ENCODE measurements around the gene SOX9.

- TF ChIP-seq ZNF274 (IDR thresholded peaks at IDR 0.05; ENCODE audit: low read depth, low read length) = no peak
- TF ChIP-seq SUZ12 (IDR thresholded peaks at IDR 0.05; ENCODE audit: extremely low read depth, insufficient read depth, insufficient read length) = no peak
Measured at GRCh38 chr17:72167593-72167992, 46.8 kb downstream of the SOX9 start.
